Measurements from ENCODE around the gene RMND1. TPM values are rescaled to one million over a fixed set of nuclear protein-coding genes. Genes with fewer than 3 reads are reported as not detected.

Gene RMND1
- total and polyA plus RNA-seq, 2 of the 13 experiments (the other 11 are each of a cell fraction or from before 2014, with no cell fraction given) = 34.0 to 72.5 TPM

DNA sequence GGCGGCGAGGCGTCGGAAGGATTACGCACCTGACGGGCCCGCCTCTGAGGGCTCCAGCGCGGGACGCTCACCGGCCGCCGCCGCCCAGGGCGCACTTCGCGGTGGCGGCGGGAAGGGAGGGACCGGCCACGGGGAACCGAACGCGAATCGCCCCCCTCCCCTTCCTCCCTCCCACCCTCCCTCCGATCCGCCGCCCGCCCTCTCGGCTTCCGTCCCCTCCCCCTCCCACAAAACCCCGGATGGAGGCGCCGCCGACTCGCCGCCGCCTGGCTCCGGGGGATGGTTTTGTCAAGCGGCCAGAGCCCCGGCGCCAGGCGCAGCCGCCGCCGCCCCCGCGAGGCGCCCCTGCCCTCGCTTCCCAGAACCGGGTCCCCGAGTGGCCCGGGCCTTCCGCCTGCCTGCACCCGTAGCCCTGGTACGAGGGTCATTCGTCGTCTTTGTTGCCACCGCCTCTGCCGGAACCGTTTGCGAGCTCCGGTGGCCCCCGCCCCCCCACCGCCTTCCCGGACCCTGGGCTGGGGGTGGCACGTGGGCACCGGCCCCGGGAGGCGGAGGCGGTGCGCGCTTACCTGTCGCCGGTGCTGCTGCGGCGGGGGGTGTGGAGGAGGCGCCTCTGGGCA, 61.0 kb downstream of the RMND1 start (continued):
- TF ChIP-seq ZNF660 (CRISPR knock-in tag; IDR thresholded peaks at IDR 0.05; ENCODE audit: borderline replicate concordance, low read depth) (no peak), ZMAT5 (CRISPR knock-in tag; IDR thresholded peaks at IDR 0.05; ENCODE audit: borderline replicate concordance, low read depth) (no peak), RAD21 (CRISPR knock-in tag; IDR thresholded peaks at IDR 0.05) (peak; percentile 55), SKIL (CRISPR knock-in tag; IDR thresholded peaks at IDR 0.05; ENCODE audit: borderline replicate concordance) (no peak), ZNF281 (CRISPR knock-in tag; IDR thresholded peaks at IDR 0.05; ENCODE audit: borderline replicate concordance) (0 out of 2 replicates have a peak, but pooled peaks have one; percentile 6), PAX8 (CRISPR knock-in tag; IDR thresholded peaks at IDR 0.05; ENCODE audit: borderline replicate concordance) (no peak), CENPX (CRISPR knock-in tag; IDR thresholded peaks at IDR 0.05) (no peak), IRF2 (CRISPR knock-in tag; IDR thresholded peaks at IDR 0.05) (no peak), RFX3 (CRISPR knock-in tag; IDR thresholded peaks at IDR 0.05) (no peak), ZSCAN31 (CRISPR knock-in tag; IDR thresholded peaks at IDR 0.05; ENCODE audit: low read depth) (no peak), ADNP (CRISPR knock-in tag; IDR thresholded peaks at IDR 0.05) (no peak), E2F2 (CRISPR knock-in tag; IDR thresholded peaks at IDR 0.05; ENCODE audit: borderline replicate concordance) (no peak), GLMP (CRISPR knock-in tag; IDR thresholded peaks at IDR 0.05; ENCODE audit: borderline replicate concordance) (no peak), ZNF773 (CRISPR knock-in tag; IDR thresholded peaks at IDR 0.05; ENCODE audit: borderline replicate concordance) (peak; percentile 33; the same call in 1 of the 2 replicates), FOXO1 (CRISPR knock-in tag; IDR thresholded peaks at IDR 0.05) (no peak), MAZ (IDR thresholded peaks at IDR 0.05; ENCODE audit: borderline replicate concordance, low read depth, low read length) (no peak), MAZ (CRISPR knock-in tag; IDR thresholded peaks at IDR 0.05; ENCODE audit: low read depth) (peak; percentile 41; the same call in 1 of the 2 replicates), ZNF790 (CRISPR knock-in tag; IDR thresholded peaks at IDR 0.05; ENCODE audit: borderline replicate concordance) (peak; percentile 84; the same call in 1 of the 2 replicates), ZNF75D (CRISPR knock-in tag; IDR thresholded peaks at IDR 0.05; ENCODE audit: borderline replicate concordance) (no peak), ZSCAN21 (CRISPR knock-in tag; IDR thresholded peaks at IDR 0.05; ENCODE audit: borderline replicate concordance) (0 out of 2 replicates have a peak, but pooled peaks have one; percentile 3), FOXJ3 (CRISPR knock-in tag; IDR thresholded peaks at IDR 0.05; ENCODE audit: borderline replicate concordance) (no peak), PHF21A (CRISPR knock-in tag; IDR thresholded peaks at IDR 0.05) (no peak)

Data from HepG2 (cell line).